HG03060 (cell line): Measurements from ENCODE around the gene DLX3.

Experiments used
- ATAC-seq: cut with Tn5 transposase; IDR thresholded peaks from one replicate; pipeline ENCODE4 v1.9.1; 2021; ENCODE audit warnings: low read depth, moderate number of reproducible peaks; ENCODE audit not compliant: unreplicated experiment

Gene DLX3

GRCh38 chr17:49959183-49959935 lies 35.7 kb downstream of the DLX3 start:
- ATAC-seq: no peak

- no peak for ATAC-seq
Measured at GRCh38 chr17:49958723-49959122, 36.3 kb downstream of the DLX3 start.

GRCh38 chr17:49957350-49957749 lies 37.7 kb downstream of the DLX3 start:
- no peak for ATAC-seq

- no peak for ATAC-seq
Measured at GRCh38 chr17:49956780-49957179, 38.2 kb downstream of the DLX3 start.

DNA sequence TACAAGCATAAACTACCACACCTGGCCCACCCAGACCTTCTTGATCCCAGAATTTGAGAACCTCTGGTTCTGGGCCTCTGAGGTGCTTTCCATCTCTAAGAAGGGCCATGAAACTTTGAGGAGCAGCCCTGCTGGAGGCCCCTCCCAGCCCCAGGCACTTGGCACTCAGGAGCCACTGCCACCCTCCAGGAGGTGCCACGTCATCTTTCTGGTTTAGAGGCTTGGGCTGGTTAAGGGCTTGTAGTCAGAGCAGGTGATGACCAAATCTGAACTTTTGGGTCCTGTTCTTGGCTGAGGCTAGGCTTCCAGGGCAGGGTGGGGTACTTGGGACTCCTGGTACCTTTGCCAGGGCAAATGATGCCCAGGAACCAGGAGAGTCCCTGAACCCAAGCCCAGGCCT lies 39.9 kb downstream of the DLX3 start:
- ATAC-seq: no peak

DNA sequence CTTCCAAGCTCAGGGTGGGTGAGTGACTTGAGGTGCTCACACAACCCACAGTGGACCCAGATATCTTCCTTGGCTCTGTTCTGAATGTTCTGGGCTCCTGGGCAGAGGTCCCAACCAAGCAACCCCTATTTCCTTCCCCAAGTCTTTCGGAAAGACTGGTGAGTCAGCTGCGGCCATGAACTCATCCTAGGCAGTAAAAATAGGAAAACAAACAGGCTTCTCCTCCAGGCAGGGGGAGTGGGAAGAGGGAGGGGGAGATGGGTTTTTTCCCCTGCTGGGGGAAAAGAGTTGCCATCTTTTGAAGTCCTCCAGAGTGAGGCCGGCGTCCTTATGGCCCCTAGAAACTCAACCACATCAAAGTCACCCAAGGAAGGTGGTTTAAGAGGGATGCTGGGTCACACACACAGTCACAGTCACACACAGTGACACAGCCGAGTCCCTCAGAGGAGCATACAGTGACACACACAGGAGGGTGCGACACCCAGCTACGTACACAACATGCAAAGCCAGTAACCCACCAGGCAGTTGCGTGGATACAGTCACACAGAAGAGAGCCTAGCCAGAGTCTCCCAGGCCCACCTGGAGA lies 42.0 kb downstream of the DLX3 start:
- no peak for ATAC-seq

DNA sequence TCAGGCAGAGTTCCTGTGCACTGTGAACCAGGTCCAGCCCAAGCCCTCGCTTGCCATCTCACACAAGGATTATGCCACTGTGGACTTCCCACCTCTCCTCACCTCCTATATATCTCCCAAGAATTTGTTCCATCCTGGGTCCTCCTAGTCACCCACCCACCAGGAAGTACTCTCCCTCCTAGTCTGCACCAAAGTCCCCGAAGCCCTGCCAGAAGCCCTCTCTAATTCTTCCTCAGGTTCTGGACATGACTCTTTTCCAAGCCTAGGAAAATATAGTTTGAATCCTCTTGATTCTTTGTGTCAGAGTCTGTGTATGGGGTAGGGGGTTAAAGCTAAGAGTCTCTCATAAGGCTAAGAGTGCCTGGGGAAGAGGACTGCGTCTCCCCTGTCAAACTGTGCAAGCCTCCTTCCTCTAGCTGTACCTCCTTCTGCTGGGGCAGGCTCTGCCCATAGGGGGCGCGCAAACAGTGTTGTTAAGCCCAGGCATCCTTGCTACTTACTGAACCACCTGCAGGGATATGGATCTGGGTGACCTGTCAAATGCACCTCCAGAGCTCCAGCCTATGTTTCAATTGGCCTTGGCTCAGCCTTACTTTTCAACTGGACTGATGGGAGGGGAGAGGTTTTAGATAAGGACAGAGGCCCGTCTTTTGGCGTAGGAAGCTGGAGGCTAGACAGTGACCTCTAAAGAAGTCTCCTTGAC lies 42.7 kb downstream of the DLX3 start:
- ATAC-seq: no peak

GRCh38 chr17:49951362-49952082 lies 43.5 kb downstream of the DLX3 start:
- no peak for ATAC-seq

DNA sequence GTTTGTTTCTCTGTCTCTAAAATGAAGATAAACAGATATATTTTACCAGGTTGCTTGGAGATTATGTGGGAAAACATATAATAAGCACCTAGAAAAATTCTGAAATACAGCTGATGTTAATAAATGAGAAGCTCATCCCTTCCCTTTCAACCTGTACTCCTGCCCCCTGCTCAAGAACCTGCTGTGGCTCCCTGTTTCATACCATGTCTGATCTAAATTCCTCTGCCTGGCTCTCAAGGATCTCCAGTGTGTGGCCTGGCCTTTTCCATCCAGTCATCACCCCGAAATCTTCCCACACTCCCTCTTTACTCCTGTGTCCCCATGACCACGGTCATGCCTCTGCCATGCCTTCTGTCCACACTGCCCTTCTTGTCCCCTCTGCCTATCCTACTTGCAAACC lies 45.4 kb downstream of the DLX3 start:
- no peak for ATAC-seq

DNA sequence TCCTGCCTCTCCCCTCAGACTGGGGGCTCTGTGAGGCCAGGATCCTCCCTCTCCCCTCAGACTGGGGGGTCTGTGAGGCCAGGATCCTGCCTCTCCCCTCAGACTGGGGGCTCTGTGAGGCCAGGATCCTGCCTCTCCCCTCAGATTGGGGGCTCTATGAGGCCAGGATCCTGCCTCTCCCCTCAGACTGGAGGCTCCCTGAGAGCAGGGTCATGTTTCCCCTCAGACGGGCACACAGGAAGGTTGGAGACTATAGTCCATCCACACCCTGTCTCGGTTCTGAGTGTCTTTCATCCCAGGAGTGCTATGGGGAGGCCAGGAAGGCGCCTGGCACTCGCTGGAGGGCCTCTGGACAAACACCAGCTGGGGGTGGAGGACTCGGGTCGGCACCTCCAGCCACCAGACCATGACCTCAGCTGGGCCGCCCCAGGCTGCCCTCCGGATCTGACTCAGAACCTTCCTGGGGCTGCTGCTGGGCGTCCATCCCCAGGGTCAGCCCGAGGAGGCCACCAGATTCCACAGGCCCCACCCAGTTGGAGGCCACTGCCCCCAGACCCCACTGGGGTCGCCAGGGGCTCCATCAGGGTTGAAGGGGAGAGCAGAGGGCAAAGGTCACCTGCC lies 48.0 kb downstream of the DLX3 start:
- ATAC-seq: no peak

DNA sequence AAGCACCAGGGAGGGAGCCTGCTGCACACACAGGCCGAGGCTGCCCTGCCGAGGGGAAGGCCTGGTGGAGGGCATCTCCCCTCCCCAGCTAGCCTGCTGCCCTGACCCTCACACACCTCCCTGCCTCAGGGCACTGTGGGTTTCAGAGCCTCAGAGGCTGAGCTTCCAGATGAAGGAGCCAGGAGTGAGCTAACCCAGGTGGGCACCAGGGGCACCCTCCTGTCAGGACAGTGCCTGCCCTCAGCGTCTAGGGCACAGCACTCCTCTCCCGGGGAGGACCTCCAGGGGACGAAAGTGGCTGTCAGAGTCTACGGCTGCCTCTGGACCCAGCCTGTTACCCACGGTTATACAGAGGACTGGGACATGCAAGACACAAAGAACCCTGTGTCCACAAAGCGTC lies 48.8 kb downstream of the DLX3 start:
- ATAC-seq: no peak

GRCh38 chr17:49944273-49944870 lies 50.7 kb downstream of the DLX3 start:
- no peak for ATAC-seq

DNA sequence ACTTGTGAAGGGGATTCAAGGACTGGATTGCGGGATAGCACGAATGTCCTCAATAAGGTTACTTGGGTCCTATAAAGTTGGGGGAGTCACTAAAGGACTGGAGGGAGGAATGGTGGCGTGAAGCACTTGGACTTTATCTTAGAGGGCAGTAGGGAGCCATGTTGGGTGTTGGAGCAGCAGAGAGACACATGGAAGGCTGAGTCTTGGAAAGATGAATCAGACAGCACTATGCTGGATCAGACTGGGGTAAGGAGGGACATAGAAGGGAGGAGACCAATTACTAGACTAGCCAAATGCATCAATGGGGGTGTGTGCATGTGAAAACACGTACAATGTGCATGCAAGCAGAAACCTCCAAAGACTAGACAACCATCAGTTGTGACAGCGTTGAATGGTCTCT lies 52.1 kb downstream of the DLX3 start:
- no peak for ATAC-seq

GRCh38 chr17:49941427-49941826 lies 53.6 kb downstream of the DLX3 start:
- no peak for ATAC-seq
